ENCODE results near the gene SLC22A23. TPM values are rescaled to one million over a fixed set of nuclear protein-coding genes. Genes with fewer than 3 reads are reported as not detected.

SLC22A23 gene
- total and polyA plus RNA-seq, 2 experiments from 2014 or later: 6.1 to 38.3 TPM

GRCh38 chr6:3233321-3233720 is 223.5 kb downstream of the SLC22A23 start (continued):
- TF ChIP-seq REST (IDR thresholded peaks at IDR 0.05; ENCODE audit: unreplicated experiment) (no peak), ZNF331 (CRISPR knock-in tag; IDR thresholded peaks at IDR 0.05; ENCODE audit: low read depth) (no peak), JUNB (IDR thresholded peaks at IDR 0.05; ENCODE audit: unreplicated experiment) (no peak), CTCF (conservative IDR thresholded peaks at IDR 0.05; ENCODE audit: low read depth in 2 of 2) (no peak), STAT1 (IDR thresholded peaks at IDR 0.05; ENCODE audit: unreplicated experiment) (no peak), EZH2phosphoT487 (IDR thresholded peaks at IDR 0.05; ENCODE audit: unreplicated experiment) (no peak)

GRCh38 chr6:3232017-3232945 is 224.6 kb downstream of the SLC22A23 start:
- no peaks in the 10 kb centered on the region for H3K36me3 ChIP-seq (ENCODE audit: insufficient read depth)
- Mint-ChIP-seq H3K9me3 (no peaks in the 10 kb centered on the region; the same call in 2 of the 3 replicates), H3K27ac (no peak overlapping the region), H3K36me3 (ENCODE audit: low read depth) (no peaks in the 10 kb centered on the region; the same call in 2 of the 3 replicates), H3K27me3 (ENCODE audit: insufficient read depth, low read depth, poor library complexity) (peaks cover 43% of the 10 kb centered on the region), H3K4me1 (peaks cover 50% of the 10 kb centered on the region), H3K4me3 (peak overlapping the region; percentile 91)
- DNase-seq (ENCODE audit: low spot score) (peak; percentile 46), ATAC-seq (no peak; the same call in 2 of the 3 replicates)
- peaks cover 52% of the 10 kb centered on the region for H3K4me1 ChIP-seq (ENCODE audit: insufficient read depth)
- H3K27me3 ChIP-seq (ENCODE audit: insufficient read depth): peaks cover 36% of the 10 kb centered on the region
- H3K79me2 ChIP-seq (replicated peaks; ENCODE audit: insufficient read depth): peaks cover 6% of the 10 kb centered on the region
- H4K20me1 ChIP-seq (replicated peaks; ENCODE audit: insufficient read depth): peaks cover under 1% of the 10 kb centered on the region; the same call in 1 of the 2 replicates
- H3K4me2 ChIP-seq: peak overlapping the region; percentile 96
- H3K4me3 ChIP-seq: peak overlapping the region; percentile 93
- H2AFZ ChIP-seq: peak overlapping the region; percentile 91
- H3K27ac ChIP-seq (ENCODE audit: low read depth): no peak overlapping the region
- H3F3A ChIP-seq (replicated peaks; ENCODE audit: low read depth): peaks cover 28% of the 10 kb centered on the region
- H3K9me2 ChIP-seq (ENCODE audit: insufficient read depth): no peaks in the 10 kb centered on the region
- TF ChIP-seq ZNF331 (CRISPR knock-in tag; IDR thresholded peaks at IDR 0.05; ENCODE audit: low read depth) (no peak), STAT1 (IDR thresholded peaks at IDR 0.05; ENCODE audit: unreplicated experiment) (no peak), ZNF114 (CRISPR knock-in tag; IDR thresholded peaks at IDR 0.05) (no peak), EZH2 (IDR thresholded peaks at IDR 0.05; ENCODE audit: low read depth, unreplicated experiment) (no peak), CTCF (conservative IDR thresholded peaks at IDR 0.05; ENCODE audit: low read depth in 2 of 2) (no peak), NANOG (IDR thresholded peaks at IDR 0.05; ENCODE audit: borderline replicate concordance) (no peak), CREB1 (CRISPR knock-in tag; IDR thresholded peaks at IDR 0.05; ENCODE audit: low read depth) (no peak), REST (IDR thresholded peaks at IDR 0.05; ENCODE audit: unreplicated experiment) (no peak)
